GM12878 (cell line): ENCODE measurements around the gene ESPL1. TPM values are rescaled to one million over a fixed set of nuclear protein-coding genes. Genes with fewer than 3 reads are reported as not detected.
A peak's percentile ranks its signal among the peaks of the same experiment; 100 is the strongest.

Experiments
- ATAC-seq: fragments of 200-7000 bp; cut with Tn5 transposase; 3 replicates; pipeline ENCODE4 v1.9.1; 2020; ENCODE audit warnings: mild to moderate bottlenecking, moderate library complexity
- BruUV-seq: library from RNA; stranded (reverse); fragments of 400-500 nt; replicated peaks from 2 replicates; lab custom pipeline; 2021; lab: Mats Ljungman, UMichigan
- CTCF ChIA-PET: fragments of 300-600 bp; sonication (Branson Sonifier 250); formaldehyde crosslinking; extraction: SDS; loops from one replicate; lab custom pipeline; 2021; ENCODE audit warnings: inconsistent platforms; lab: Yijun Ruan, JAX
- POLR2A ChIA-PET: fragments of 350-600 bp; formaldehyde crosslinking; extraction: SDS; loops from one replicate; lab custom pipeline; 2021; ENCODE audit warnings: inconsistent platforms; lab: Charles Lee
- RAD21 ChIA-PET: fragments of 300-600 bp; sonication (Branson Sonifier 250); formaldehyde crosslinking; loops from one replicate; lab custom pipeline; 2023; ENCODE audit warnings: antibody characterized with exemption; ENCODE audit not compliant: unreplicated experiment; lab: Charles Lee
- SMC1A ChIA-PET: fragments of 300-600 bp; sonication (Branson Sonifier 250); formaldehyde crosslinking; loops from one replicate; lab custom pipeline; 2023; ENCODE audit not compliant: unreplicated experiment, uncharacterized antibody; lab: Charles Lee
- DNase-seq: peaks from one replicate; pipeline ENCODE4 v3.0.0-alpha.2; 2011; ENCODE audit warnings: low read depth, low spot score
- FAIRE-seq: peaks from 3 replicates; lab custom pipeline; 2011; peaks lifted over from hg19 to GRCh38; lab: Jason Lieb, UNC
- H2AFZ ChIP-seq: 2 replicates; pipeline ENCODE4 v1.6.0; 2011; ENCODE audit warnings: low read depth, low read length, control low read depth; ENCODE audit not compliant: control insufficient read depth
- H3K27ac ChIP-seq: 2 replicates; pipeline ENCODE4 v1.5.1; 2011; ENCODE audit warnings: control low read depth; ENCODE audit not compliant: control insufficient read depth, insufficient read depth
- H3K27me3 ChIP-seq, 2 experiments: replicated peaks in 1 of 2; 2 replicates each; pipeline versions ENCODE4 v1.6.0 to v1.6.1; 2011; ENCODE audit warnings: low read length in 1 of 2; ENCODE audit not compliant: control insufficient read depth in 2 of 2, insufficient read depth in 2 of 2
- H3K36me3 ChIP-seq, 2 experiments: 2 replicates each; pipeline ENCODE4 v1.5.1; 2011; ENCODE audit warnings: low read length in 1 of 2; ENCODE audit not compliant: control insufficient read depth in 2 of 2, insufficient read depth in 2 of 2
- H3K4me1 ChIP-seq: 2 replicates; pipeline ENCODE4 v1.6.1; 2011; ENCODE audit warnings: mild to moderate bottlenecking, low read length, moderate library complexity, mixed read lengths; ENCODE audit not compliant: control insufficient read depth, insufficient read depth
- H3K4me2 ChIP-seq: 2 replicates; pipeline ENCODE4 v1.6.0; 2011; ENCODE audit warnings: control low read depth; ENCODE audit not compliant: control insufficient read depth, insufficient read depth
- H3K4me3 ChIP-seq: fragments of 200-600 bp; sonication (generic); 2 replicates; pipeline ENCODE4 v1.5.1; 2016
- H3K79me2 ChIP-seq: 2 replicates; pipeline ENCODE4 v1.6.0; 2011; ENCODE audit warnings: low read length; ENCODE audit not compliant: control insufficient read depth, insufficient read depth
- H3K9ac ChIP-seq: 2 replicates; pipeline ENCODE4 v1.8.0; 2011; ENCODE audit warnings: low read length, control low read depth, mixed read lengths; ENCODE audit not compliant: control insufficient read depth, insufficient read depth
- H3K9me3 ChIP-seq: replicated peaks from 3 replicates; pipeline ENCODE4 v1.5.1; 2011; ENCODE audit warnings: mild to moderate bottlenecking, low read length; ENCODE audit not compliant: control insufficient read depth, insufficient read depth
- H4K20me1 ChIP-seq: 2 replicates; pipeline ENCODE4 v1.6.0; 2011; ENCODE audit not compliant: control insufficient read depth, insufficient read depth
- BCL11A ChIP-seq: IDR thresholded peaks from 2 replicates; pipeline ENCODE4 v1.6.1; 2011; ENCODE audit warnings: low read depth, low read length
- CBX3 ChIP-seq: fragments of 200-600 bp; sonication (generic); IDR thresholded peaks from 2 replicates; pipeline ENCODE4 v1.6.1; 2016; ENCODE audit warnings: low read depth, borderline replicate concordance
- CHD4 ChIP-seq: fragments of 200-600 bp; sonication (generic); IDR thresholded peaks from 2 replicates; pipeline ENCODE4 v1.6.1; 2016; ENCODE audit warnings: mild to moderate bottlenecking
- MTA2 ChIP-seq: fragments of 450-650 bp; IDR thresholded peaks from 2 replicates; pipeline ENCODE4 v1.6.1; 2016; ENCODE audit warnings: low read depth, mild to moderate bottlenecking, moderate library complexity
- NRF1 ChIP-seq: conservative IDR thresholded peaks from 2 replicates; pipeline ENCODE4 v1.6.1; 2011; ENCODE audit warnings: mild to moderate bottlenecking, low read depth, low read length, improper control_type of control experiment
- PRDM15 ChIP-seq: fragments of 450-650 bp; formaldehyde crosslinking; IDR thresholded peaks from 2 replicates; pipeline ENCODE4 v1.4.0; 2020; ENCODE audit warnings: mild to moderate bottlenecking, moderate library complexity
- RELA ChIP-seq: fragments of 450-650 bp; IDR thresholded peaks from 2 replicates; pipeline ENCODE4 v1.8.0; 2014; ENCODE audit warnings: borderline replicate concordance; ENCODE audit not compliant: partially characterized antibody
- SMC3 ChIP-seq: IDR thresholded peaks from 2 replicates; pipeline ENCODE4 v1.6.1; 2011; ENCODE audit warnings: low read length, improper control_type of control experiment, borderline replicate concordance
- ZNF24 ChIP-seq: fragments of 450-650 bp; IDR thresholded peaks from 2 replicates; pipeline ENCODE4 v1.6.1; 2017; ENCODE audit warnings: antibody characterized with exemption, mild to moderate bottlenecking
- WGBS: methylation state at CpG from one replicate; pipeline ENCODE4 v1.1.6; 2016; ENCODE audit warnings: low lambda C conversion rate; ENCODE audit not compliant: insufficient replicate concordance, insufficient coverage; ENCODE audit errors: missing lambda C conversion rate; 5-methylcytosine and 5-hydroxymethylcytosine counted together
- in situ Hi-C: fragments of 300-500 bp; cut with MboI; formaldehyde crosslinking; loops from 9 replicates; pipeline ENCODE4 v1.14.3; 2018; ENCODE audit warnings: mixed read lengths
- intact Hi-C: fragments of 100-400 bp; cut with micrococcal nuclease; formaldehyde crosslinking; loops from one replicate; pipeline ENCODE4 v1.14.2; 2022; ENCODE audit not compliant: unreplicated experiment
- polyA plus RNA-seq, 11 experiments: library from polyadenylated mRNA; depleted of rRNA in 4 of 11; unstranded in 6 of 11; stranded (reverse) in 5 of 11; fragments of >200 nt; fragmentation: Nextera tagmentation in 4 of 11; fragmentation: Illumina TruSeq in 1 of 11; extraction: Ambion mirVana in 4 of 11; extraction: Trizol in 1 of 11; gene quantifications; 1 replicate in 1 of 11; 2 replicates in 10 of 11; pipeline versions ENCODE4 v1.2.1 to v1.2.3, GENCODE V29; 2011 to 2016; ENCODE audit warnings: inconsistent platforms in 2 of 11, missing spikeins in 2 of 11, low read depth in 1 of 11
- total RNA-seq, 4 experiments: library from RNA; depleted of rRNA in 3 of 4; stranded (reverse); fragments of >200 nt in 3 of 4; fragmentation: Illumina TruSeq in 1 of 4; extraction: Trizol in 1 of 4; gene quantifications; 2 replicates each; pipeline versions ENCODE4 v1.2.1 to v1.2.3, GENCODE V29; 2013 to 2021
- TF ChIP-seq, protein P1 (sequence below): fragments of 450-650 bp; IDR thresholded peaks from 2 replicates; pipeline ENCODE4 v1.6.1; 2017; ENCODE audit warnings: antibody characterized with exemption, mild to moderate bottlenecking, moderate library complexity
- TF ChIP-seq, protein P2 (sequence below): fragments of 450-650 bp; IDR thresholded peaks from 2 replicates; pipeline ENCODE4 v1.6.1; 2016; ENCODE audit warnings: mild to moderate bottlenecking

Gene ESPL1
- total and polyA plus RNA-seq, 10 of the 15 experiments (the other 5 are each of a cell fraction or from before 2014, with no cell fraction given), result 2.1 to 61.9 (median 21.2) TPM

DNA sequence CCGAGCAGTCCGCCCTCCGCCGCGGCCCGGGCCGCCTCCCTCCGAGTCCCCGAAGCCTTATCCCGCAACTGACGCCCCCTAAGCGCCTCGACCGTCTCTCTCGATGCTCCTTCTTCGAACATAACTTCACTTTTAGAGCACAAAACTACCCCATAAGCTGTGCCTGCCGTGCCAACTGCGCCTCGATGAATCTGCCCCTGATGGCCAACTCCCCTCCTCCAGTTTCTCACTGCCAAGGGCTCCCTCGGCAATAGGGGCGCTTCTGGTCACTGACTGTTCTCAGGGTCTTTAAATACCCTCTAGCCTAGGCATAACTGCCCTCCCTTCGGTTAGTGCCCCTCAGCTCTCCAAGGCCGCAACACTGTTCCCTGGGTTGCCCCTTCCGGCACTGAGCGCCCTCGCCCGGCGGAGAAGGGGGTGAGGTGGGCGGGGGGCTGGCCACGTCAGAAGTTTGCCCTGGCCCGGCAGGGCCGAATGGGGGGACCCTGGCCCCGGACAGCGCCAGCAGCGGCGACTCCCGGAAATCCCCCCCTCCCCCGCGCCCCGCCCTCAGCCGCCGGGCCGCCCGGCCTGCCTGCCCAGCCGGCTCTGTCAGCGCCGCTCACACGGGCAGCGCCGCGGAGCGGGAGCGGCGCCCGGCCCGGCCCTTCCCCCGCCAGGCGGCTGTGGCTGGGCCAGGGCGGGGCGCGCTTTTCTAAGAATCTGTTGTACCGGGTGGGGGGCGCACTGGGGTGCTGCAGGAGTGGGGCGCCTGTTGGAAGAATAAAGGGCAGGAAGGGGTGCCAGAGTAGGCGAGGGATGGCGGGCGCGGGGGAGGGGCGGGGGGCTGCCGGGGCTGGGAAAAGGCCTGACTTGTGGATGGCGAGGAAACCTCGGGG, 46.7 kb upstream of the ESPL1 start:
- BruUV-seq, result TSS peak; percentile 89
- Histone ChIP-seq H3K9me3 (no peaks in the 10 kb centered on the region), H4K20me1 (no peaks in the 10 kb centered on the region), H2AFZ (peak overlapping the region; percentile 67), H3K27me3 (no peaks in the 10 kb centered on the region), H3K4me2 (peak overlapping the region; percentile 90), H3K9ac (peak overlapping the region; percentile 71), H3K36me3 (no peaks in the 10 kb centered on the region), H3K27ac (peak overlapping the region; percentile 79), H3K4me3 (peak overlapping the region; percentile 75), H3K79me2 (peaks cover 4% of the 10 kb centered on the region; the same call in 1 of the 2 replicates), H3K4me1 (peaks cover 19% of the 10 kb centered on the region)
- ChIA-PET POLR2A (interaction anchor here (0.5 to 4.4 kb wide), 8 partner anchors 13 to 258 kb away, joined by 3 to 28 read pairs (median 5); partner anchors contain the start of genes ESPL1 and ITGB7), SMC1A (interaction anchor here (0.6 to 2.7 kb wide), 3 partner anchors 15 to 81 kb away, joined by 3 to 8 read pairs (median 3); no protein-coding TSS in a partner anchor), RAD21 (interaction anchor here (1.0 to 11.1 kb wide), 8 partner anchors 10 to 197 kb away, joined by 3 to 146 read pairs (median 15); partner anchors contain the start of genes AAAS, ESPL1 and ITGB7), CTCF (interaction anchor here (1.5 to 15.7 kb wide), 6 partner anchors 12 to 103 kb away, joined by 5 to 315 read pairs (median 21); partner anchors contain the start of genes ESPL1 and PFDN5)
- FAIRE-seq (no peak), DNase-seq (no peak), ATAC-seq (peak; percentile 56)
- in situ Hi-C loops, result no loop called here
- intact Hi-C loops, result loop anchor here (2.0 to 5.0 kb wide), 2 partner anchors 31 to 46 kb away; partner anchors contain the start of gene ESPL1
- WGBS, result 3% methylated on average over 39 of the region's 72 CpGs
- TF ChIP-seq CBX3 (no peak), RELA (peak; percentile 34), MTA2 (peak; percentile 47), CHD4 (no peak), ZNF24 (no peak), BCL11A (no peak), PRDM15 (no peak), NRF1 (no peak), SMC3 (no peak)
- TF ChIP-seq, protein P1, sequence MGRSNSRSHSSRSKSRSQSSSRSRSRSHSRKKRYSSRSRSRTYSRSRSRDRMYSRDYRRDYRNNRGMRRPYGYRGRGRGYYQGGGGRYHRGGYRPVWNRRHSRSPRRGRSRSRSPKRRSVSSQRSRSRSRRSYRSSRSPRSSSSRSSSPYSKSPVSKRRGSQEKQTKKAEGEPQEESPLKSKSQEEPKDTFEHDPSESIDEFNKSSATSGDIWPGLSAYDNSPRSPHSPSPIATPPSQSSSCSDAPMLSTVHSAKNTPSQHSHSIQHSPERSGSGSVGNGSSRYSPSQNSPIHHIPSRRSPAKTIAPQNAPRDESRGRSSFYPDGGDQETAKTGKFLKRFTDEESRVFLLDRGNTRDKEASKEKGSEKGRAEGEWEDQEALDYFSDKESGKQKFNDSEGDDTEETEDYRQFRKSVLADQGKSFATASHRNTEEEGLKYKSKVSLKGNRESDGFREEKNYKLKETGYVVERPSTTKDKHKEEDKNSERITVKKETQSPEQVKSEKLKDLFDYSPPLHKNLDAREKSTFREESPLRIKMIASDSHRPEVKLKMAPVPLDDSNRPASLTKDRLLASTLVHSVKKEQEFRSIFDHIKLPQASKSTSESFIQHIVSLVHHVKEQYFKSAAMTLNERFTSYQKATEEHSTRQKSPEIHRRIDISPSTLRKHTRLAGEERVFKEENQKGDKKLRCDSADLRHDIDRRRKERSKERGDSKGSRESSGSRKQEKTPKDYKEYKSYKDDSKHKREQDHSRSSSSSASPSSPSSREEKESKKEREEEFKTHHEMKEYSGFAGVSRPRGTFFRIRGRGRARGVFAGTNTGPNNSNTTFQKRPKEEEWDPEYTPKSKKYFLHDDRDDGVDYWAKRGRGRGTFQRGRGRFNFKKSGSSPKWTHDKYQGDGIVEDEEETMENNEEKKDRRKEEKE, result no peak
- TF ChIP-seq, protein P2, sequence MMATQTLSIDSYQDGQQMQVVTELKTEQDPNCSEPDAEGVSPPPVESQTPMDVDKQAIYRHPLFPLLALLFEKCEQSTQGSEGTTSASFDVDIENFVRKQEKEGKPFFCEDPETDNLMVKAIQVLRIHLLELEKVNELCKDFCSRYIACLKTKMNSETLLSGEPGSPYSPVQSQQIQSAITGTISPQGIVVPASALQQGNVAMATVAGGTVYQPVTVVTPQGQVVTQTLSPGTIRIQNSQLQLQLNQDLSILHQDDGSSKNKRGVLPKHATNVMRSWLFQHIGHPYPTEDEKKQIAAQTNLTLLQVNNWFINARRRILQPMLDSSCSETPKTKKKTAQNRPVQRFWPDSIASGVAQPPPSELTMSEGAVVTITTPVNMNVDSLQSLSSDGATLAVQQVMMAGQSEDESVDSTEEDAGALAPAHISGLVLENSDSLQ, result no peak; the same call in 1 of the 2 replicates
